ENCODE data around the gene CIDEB. TPM values are rescaled to one million over a fixed set of nuclear protein-coding genes. Genes with fewer than 3 reads are reported as not detected.

The CIDEB gene
- polyA plus RNA-seq, 1 donor: 10.3 TPM

Other genes starting within 250 kb of the CIDEB start
- not detected for gene CPNE6, start 236.4 kb downstream of the CIDEB start, polyA plus RNA-seq (ENCODE audit: insufficient read length)
- gene PCK2, start 213.7 kb downstream of the CIDEB start, polyA plus RNA-seq (ENCODE audit: insufficient read length): 4.3 TPM
- gene DCAF11, start 193.2 kb downstream of the CIDEB start, polyA plus RNA-seq (ENCODE audit: insufficient read length): 48.2 TPM
- 1.7 TPM for gene NRL, start 193.0 kb downstream of the CIDEB start, polyA plus RNA-seq (ENCODE audit: insufficient read length)
- gene FITM1, start 177.3 kb downstream of the CIDEB start, polyA plus RNA-seq (ENCODE audit: insufficient read length): 146 TPM
- gene PSME1, start 171.8 kb downstream of the CIDEB start, polyA plus RNA-seq (ENCODE audit: insufficient read length): 110 TPM
- gene EMC9, start 166.4 kb downstream of the CIDEB start, polyA plus RNA-seq (ENCODE audit: insufficient read length): 29.8 TPM
- 75.2 TPM for gene PSME2, start 161.4 kb downstream of the CIDEB start, polyA plus RNA-seq (ENCODE audit: insufficient read length)
- 39.5 TPM for gene RNF31, start 160.5 kb downstream of the CIDEB start, polyA plus RNA-seq (ENCODE audit: insufficient read length)
- 32.6 TPM for gene IRF9, start 146.7 kb downstream of the CIDEB start, polyA plus RNA-seq (ENCODE audit: insufficient read length)
- 14.5 TPM for gene REC8, start 135.9 kb downstream of the CIDEB start, polyA plus RNA-seq (ENCODE audit: insufficient read length)
- gene IPO4, start 119.2 kb downstream of the CIDEB start, polyA plus RNA-seq (ENCODE audit: insufficient read length): 33.5 TPM
- 18.6 TPM for gene TM9SF1, start 112.5 kb downstream of the CIDEB start, polyA plus RNA-seq (ENCODE audit: insufficient read length)
- 4.5 TPM for gene TSSK4, start 102.3 kb downstream of the CIDEB start, polyA plus RNA-seq (ENCODE audit: insufficient read length)
- gene CHMP4A, start 94.5 kb downstream of the CIDEB start, polyA plus RNA-seq (ENCODE audit: insufficient read length): 37.6 TPM
- 9.3 TPM for gene MDP1, start 91.9 kb downstream of the CIDEB start, polyA plus RNA-seq (ENCODE audit: insufficient read length)
- 176 TPM for gene NEDD8, start 75.6 kb downstream of the CIDEB start, polyA plus RNA-seq (ENCODE audit: insufficient read length)
- gene GMPR2, start 75.0 kb downstream of the CIDEB start, polyA plus RNA-seq (ENCODE audit: insufficient read length): 45.8 TPM
- gene TINF2, start 65.4 kb downstream of the CIDEB start, polyA plus RNA-seq (ENCODE audit: insufficient read length): 39.0 TPM
- 2.1 TPM for gene TGM1, start 44.8 kb downstream of the CIDEB start, polyA plus RNA-seq (ENCODE audit: insufficient read length)
- gene RABGGTA, start 36.4 kb downstream of the CIDEB start, polyA plus RNA-seq (ENCODE audit: insufficient read length): 15.0 TPM
- gene DHRS1, start 8.2 kb downstream of the CIDEB start, polyA plus RNA-seq (ENCODE audit: insufficient read length): 14.7 TPM
- gene NOP9, start 8.1 kb downstream of the CIDEB start, polyA plus RNA-seq (ENCODE audit: insufficient read length): 22.6 TPM
- 4.1 TPM for gene LTB4R2, start 2.2 kb upstream of the CIDEB start, polyA plus RNA-seq (ENCODE audit: insufficient read length)
- 3.5 TPM for gene LTB4R, start 3.5 kb upstream of the CIDEB start, polyA plus RNA-seq (ENCODE audit: insufficient read length)
- gene ADCY4, start 27.1 kb upstream of the CIDEB start, polyA plus RNA-seq (ENCODE audit: insufficient read length): 17.0 TPM
- gene RIPK3, start 32.0 kb upstream of the CIDEB start, polyA plus RNA-seq (ENCODE audit: insufficient read length): 2.1 TPM
- 34.8 TPM for gene NFATC4, start 60.2 kb upstream of the CIDEB start, polyA plus RNA-seq (ENCODE audit: insufficient read length)
- gene NYNRIN, start 91.0 kb upstream of the CIDEB start, polyA plus RNA-seq (ENCODE audit: insufficient read length): 25.1 TPM
- 2.6 TPM for gene CBLN3, start 121.7 kb upstream of the CIDEB start, polyA plus RNA-seq (ENCODE audit: insufficient read length)
- 37.8 TPM for gene KHNYN, start 122.0 kb upstream of the CIDEB start, polyA plus RNA-seq (ENCODE audit: insufficient read length)
- 62.9 TPM for gene SDR39U1, start 134.8 kb upstream of the CIDEB start, polyA plus RNA-seq (ENCODE audit: insufficient read length)
- gene CMA1, start 200.3 kb upstream of the CIDEB start, polyA plus RNA-seq (ENCODE audit: insufficient read length): not detected